CD4-positive, alpha-beta T cell (primary cell): ENCODE data around the gene CNOT6L. TPM values are rescaled to one million over a fixed set of nuclear protein-coding genes. Genes with fewer than 3 reads are reported as not detected.

ENCODE experiments used
- ATAC-seq: fragments of 200-7000 bp; cut with Tn5 transposase; one replicate; pipeline ENCODE4 v1.10.0; 2022; ENCODE audit warnings: mild to moderate bottlenecking; ENCODE audit not compliant: poor library complexity
- CTCF ChIA-PET: fragments of 350-600 bp; sonication (Branson Sonifier 250); formaldehyde crosslinking; loops from one replicate; lab custom pipeline; 2021; ENCODE audit warnings: antibody characterized with exemption, inconsistent platforms; lab: Charles Lee
- POLR2A ChIA-PET: fragments of 350-600 bp; sonication (Branson Sonifier 250); formaldehyde crosslinking; loops from one replicate; lab custom pipeline; 2021; ENCODE audit warnings: antibody characterized with exemption, inconsistent platforms; lab: Charles Lee
- DNase-seq, 14 experiments: peaks; one replicate each; pipeline ENCODE4 v3.0.0-alpha.2; 2013 to 2020; ENCODE audit warnings: mixed read lengths in 2 of 14
- H3K27ac ChIP-seq, 2 donors: one replicate each; pipeline versions ENCODE4 v1.5.1 to v1.7.0; 2013; ENCODE audit warnings: low read length in 2 of 2, low read depth in 1 of 2, mild to moderate bottlenecking in 1 of 2
- H3K27me3 ChIP-seq, 2 experiments: 1 replicate in 1 of 2; 2 replicates in 1 of 2; pipeline versions ENCODE4 v1.6.1 to v1.7.0; 2013; ENCODE audit warnings: low read length in 2 of 2, control low read depth in 1 of 2, mild to moderate bottlenecking in 1 of 2, moderate library complexity in 1 of 2; ENCODE audit not compliant: insufficient read depth in 2 of 2, control insufficient read depth in 1 of 2
- H3K36me3 ChIP-seq: one replicate; pipeline ENCODE4 v1.6.1; 2013; ENCODE audit warnings: low read length, control low read depth; ENCODE audit not compliant: insufficient read depth
- H3K4me1 ChIP-seq: one replicate; pipeline ENCODE4 v1.6.1; 2013; ENCODE audit warnings: low read length, control low read depth; ENCODE audit not compliant: insufficient read depth
- H3K4me3 ChIP-seq: one replicate; pipeline ENCODE4 v1.5.1; 2013; ENCODE audit warnings: mild to moderate bottlenecking, low read length, moderate library complexity
- H3K9me3 ChIP-seq, 2 experiments: 1 replicate in 1 of 2; 2 replicates in 1 of 2; pipeline versions ENCODE4 v1.6.1 to v1.7.0; 2013; ENCODE audit warnings: low read length in 2 of 2, mild to moderate bottlenecking in 2 of 2, control low read depth in 1 of 2, moderate library complexity in 1 of 2; ENCODE audit not compliant: control insufficient read depth in 1 of 2, insufficient read depth in 1 of 2
- H3K27ac Mint-ChIP-seq: one replicate; pipeline ENCODE4 v1.8.0; 2020; ENCODE audit warnings: mixed read lengths
- H3K27me3 Mint-ChIP-seq: one replicate; pipeline ENCODE4 v1.8.0; 2021; ENCODE audit warnings: mixed read lengths
- H3K36me3 Mint-ChIP-seq: one replicate; pipeline ENCODE4 v1.8.0; 2021; ENCODE audit warnings: low read depth, mixed read lengths
- H3K4me1 Mint-ChIP-seq: one replicate; pipeline ENCODE4 v1.8.0; 2021; ENCODE audit warnings: low read depth, mixed read lengths
- H3K4me3 Mint-ChIP-seq: one replicate; pipeline ENCODE4 v1.8.0; 2020; ENCODE audit warnings: mild to moderate bottlenecking, mixed read lengths
- H3K9me3 Mint-ChIP-seq: one replicate; pipeline ENCODE4 v1.8.0; 2020; ENCODE audit warnings: mixed read lengths
- intact Hi-C, 2 experiments: fragments of 100-400 bp; cut with DNase I in 1 of 2; cut with micrococcal nuclease in 1 of 2; formaldehyde crosslinking; loops; one replicate each; pipeline versions ENCODE4 v1.15.1 to v1.9.0; 2023 to 2025; cut with DNase I, micrococcal nuclease
- total RNA-seq, 174 experiments: library from RNA in 2 of 174; stranded (reverse) in 2 of 174; gene quantifications; one replicate each; pipeline ENCODE4 v1.2.3 and lab custom pipeline; 2021 to 2026
- TF ChIP-seq, protein P1 (sequence below): fragments of 200-600 bp; IDR thresholded peaks from one replicate; pipeline ENCODE4 v1.8.0; 2022; ENCODE audit warnings: antibody characterized with exemption, mild to moderate bottlenecking

The CNOT6L gene
- total RNA-seq, 2 experiments from 2014 or later: 216 to 234 TPM

GRCh38 chr4:77734928-77735327 lies 84.2 kb downstream of the CNOT6L start:
- Mint-ChIP-seq H3K27me3 (no peaks in the 10 kb centered on the region), H3K4me3 (peak overlapping the region; percentile 61), H3K27ac (peak overlapping the region; percentile 78), H3K36me3 (peaks cover 99% of the 10 kb centered on the region), H3K9me3 (no peaks in the 10 kb centered on the region), H3K4me1 (peaks cover 82% of the 10 kb centered on the region)
- Histone ChIP-seq H3K27ac (no peak overlapping the region), H3K9me3 (no peaks in the 10 kb centered on the region), H3K4me1 (peaks cover 5% of the 10 kb centered on the region), H3K27me3 (no peaks in the 10 kb centered on the region), H3K36me3 (peaks cover 66% of the 10 kb centered on the region), H3K4me3 (no peak overlapping the region)
- POLR2A ChIA-PET: interaction anchor here (1.8 kb wide), 1 partner anchor 85 kb away, joined by 6 read pairs; no protein-coding TSS in a partner anchor
- TF ChIP-seq, protein P1, sequence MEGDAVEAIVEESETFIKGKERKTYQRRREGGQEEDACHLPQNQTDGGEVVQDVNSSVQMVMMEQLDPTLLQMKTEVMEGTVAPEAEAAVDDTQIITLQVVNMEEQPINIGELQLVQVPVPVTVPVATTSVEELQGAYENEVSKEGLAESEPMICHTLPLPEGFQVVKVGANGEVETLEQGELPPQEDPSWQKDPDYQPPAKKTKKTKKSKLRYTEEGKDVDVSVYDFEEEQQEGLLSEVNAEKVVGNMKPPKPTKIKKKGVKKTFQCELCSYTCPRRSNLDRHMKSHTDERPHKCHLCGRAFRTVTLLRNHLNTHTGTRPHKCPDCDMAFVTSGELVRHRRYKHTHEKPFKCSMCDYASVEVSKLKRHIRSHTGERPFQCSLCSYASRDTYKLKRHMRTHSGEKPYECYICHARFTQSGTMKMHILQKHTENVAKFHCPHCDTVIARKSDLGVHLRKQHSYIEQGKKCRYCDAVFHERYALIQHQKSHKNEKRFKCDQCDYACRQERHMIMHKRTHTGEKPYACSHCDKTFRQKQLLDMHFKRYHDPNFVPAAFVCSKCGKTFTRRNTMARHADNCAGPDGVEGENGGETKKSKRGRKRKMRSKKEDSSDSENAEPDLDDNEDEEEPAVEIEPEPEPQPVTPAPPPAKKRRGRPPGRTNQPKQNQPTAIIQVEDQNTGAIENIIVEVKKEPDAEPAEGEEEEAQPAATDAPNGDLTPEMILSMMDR: no peak
- peak; percentile 71 for ATAC-seq
- intact Hi-C loops: loop anchor here (5.0 kb wide), 4 partner anchors 37 to 127 kb away; partner anchors contain the start of gene MRPL1 (in 1 of the 2)
- CTCF ChIA-PET: interaction anchor here (1.2 kb wide), 1 partner anchor 120 kb away, joined by 3 read pairs; no protein-coding TSS in a partner anchor
- peak in 5 of 14 experiments; percentile 4 to 81 (median 62) for DNase-seq

DNA sequence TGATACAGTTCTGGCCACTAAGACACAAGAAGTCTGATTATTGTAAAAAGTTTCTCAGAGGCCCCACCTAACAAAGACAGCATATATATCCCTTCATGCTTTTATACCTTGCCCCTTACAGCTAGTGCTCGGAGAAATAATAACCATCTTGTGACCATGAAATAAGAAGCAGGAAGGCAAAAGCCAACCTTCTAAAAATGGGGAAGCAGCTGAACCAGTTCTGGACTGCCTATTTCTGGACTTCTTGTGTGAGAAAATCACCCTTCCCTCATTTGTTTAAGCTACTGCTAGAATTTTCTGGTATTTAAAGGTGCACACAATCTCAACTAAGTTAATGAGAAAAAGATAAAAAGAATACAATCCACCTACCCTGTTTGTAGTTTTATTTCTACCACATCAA lies 87.5 kb downstream of the CNOT6L start:
- DNase-seq (no peak), ATAC-seq (no peak)
- Mint-ChIP-seq H3K36me3 (peaks cover 92% of the 10 kb centered on the region), H3K4me3 (no peak overlapping the region), H3K4me1 (peaks cover 65% of the 10 kb centered on the region), H3K9me3 (no peaks in the 10 kb centered on the region), H3K27me3 (no peaks in the 10 kb centered on the region), H3K27ac (peak overlapping the region; percentile 52)
- no peaks in the 10 kb centered on the region for H3K4me1 ChIP-seq
- peaks cover 73% of the 10 kb centered on the region for H3K36me3 ChIP-seq
- ChIA-PET POLR2A (interaction anchor here (0.9 to 1.3 kb wide), 2 partner anchors 10 to 130 kb away, joined by 3 to 8 read pairs; partner anchors contain the start of gene MRPL1), CTCF (interaction anchor here (0.8 to 1.9 kb wide), 4 partner anchors 14 to 130 kb away, joined by 3 to 5 read pairs (median 4); partner anchors contain the start of gene MRPL1)
- intact Hi-C loops: loop anchor here in 1 of 2 experiments (5.0 kb wide), 1 partner anchor 51 kb away; no protein-coding TSS in a partner anchor
- TF ChIP-seq, protein P1: no peak
- H3K9me3 ChIP-seq: no peaks in the 10 kb centered on the region
- no peaks in the 10 kb centered on the region for H3K27me3 ChIP-seq
- no peak overlapping the region for H3K4me3 ChIP-seq
- no peak overlapping the region for H3K27ac ChIP-seq

GRCh38 chr4:77728420-77728819 lies 90.7 kb downstream of the CNOT6L start:
- Mint-ChIP-seq H3K36me3 (peaks cover 91% of the 10 kb centered on the region), H3K4me3 (no peak overlapping the region), H3K27ac (peak overlapping the region; percentile 64), H3K4me1 (peaks cover 41% of the 10 kb centered on the region), H3K9me3 (no peaks in the 10 kb centered on the region), H3K27me3 (no peaks in the 10 kb centered on the region)
- DNase-seq (no peak), ATAC-seq (no peak)
- CTCF ChIA-PET: interaction anchor here (0.7 to 1.3 kb wide), 2 partner anchors 28 to 115 kb away, joined by 3 read pairs; no protein-coding TSS in a partner anchor
- H3K27ac ChIP-seq: no peak overlapping the region
- H3K27me3 ChIP-seq: no peaks in the 10 kb centered on the region
- POLR2A ChIA-PET: interaction anchor here (1.6 kb wide), 1 partner anchor 134 kb away, joined by 7 read pairs; the partner anchor contains the start of gene MRPL1
- H3K9me3 ChIP-seq: no peaks in the 10 kb centered on the region
- TF ChIP-seq, protein P1: no peak
- H3K36me3 ChIP-seq: peaks cover 97% of the 10 kb centered on the region
- no peak overlapping the region for H3K4me3 ChIP-seq
- intact Hi-C loops: no loop called here
- H3K4me1 ChIP-seq: no peaks in the 10 kb centered on the region
